DND-41 (cell line): ENCODE results near the gene BIRC6.

ENCODE experiments used
- EZH2 ChIP-seq: IDR thresholded peaks from 3 replicates; pipeline ENCODE4 v1.6.1; 2012; ENCODE audit warnings: borderline replicate concordance, low read depth, mild to moderate bottlenecking, moderate library complexity, low read length, inconsistent platforms; ENCODE audit not compliant: severe bottlenecking
- TF ChIP-seq, protein P1 (sequence below): IDR thresholded peaks from 2 replicates; pipeline ENCODE4 v1.5.1; 2012; ENCODE audit warnings: borderline replicate concordance, low read length, moderate library complexity, mild to moderate bottlenecking; ENCODE audit not compliant: poor library complexity, severe bottlenecking; ENCODE audit errors: extremely low read depth

DNA sequence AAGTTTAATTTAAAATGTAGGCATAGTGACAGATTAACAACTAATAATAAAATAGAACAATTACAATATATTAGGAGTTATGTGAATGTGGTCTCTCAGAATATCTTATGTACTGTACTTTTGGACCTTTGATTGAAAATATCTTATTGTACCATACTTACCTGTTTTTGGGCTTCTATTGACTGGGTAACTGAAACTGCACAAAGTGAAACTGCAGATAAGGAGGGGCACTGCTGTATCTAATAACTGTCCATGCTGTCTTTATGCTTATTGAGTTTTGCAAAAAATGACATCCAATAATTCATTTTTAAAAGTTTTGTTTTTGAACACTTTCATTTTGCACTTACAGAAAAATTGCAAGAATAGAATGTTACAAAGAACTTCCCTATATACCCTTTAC is 19.9 kb downstream of the BIRC6 start:
- TF ChIP-seq, protein P1, sequence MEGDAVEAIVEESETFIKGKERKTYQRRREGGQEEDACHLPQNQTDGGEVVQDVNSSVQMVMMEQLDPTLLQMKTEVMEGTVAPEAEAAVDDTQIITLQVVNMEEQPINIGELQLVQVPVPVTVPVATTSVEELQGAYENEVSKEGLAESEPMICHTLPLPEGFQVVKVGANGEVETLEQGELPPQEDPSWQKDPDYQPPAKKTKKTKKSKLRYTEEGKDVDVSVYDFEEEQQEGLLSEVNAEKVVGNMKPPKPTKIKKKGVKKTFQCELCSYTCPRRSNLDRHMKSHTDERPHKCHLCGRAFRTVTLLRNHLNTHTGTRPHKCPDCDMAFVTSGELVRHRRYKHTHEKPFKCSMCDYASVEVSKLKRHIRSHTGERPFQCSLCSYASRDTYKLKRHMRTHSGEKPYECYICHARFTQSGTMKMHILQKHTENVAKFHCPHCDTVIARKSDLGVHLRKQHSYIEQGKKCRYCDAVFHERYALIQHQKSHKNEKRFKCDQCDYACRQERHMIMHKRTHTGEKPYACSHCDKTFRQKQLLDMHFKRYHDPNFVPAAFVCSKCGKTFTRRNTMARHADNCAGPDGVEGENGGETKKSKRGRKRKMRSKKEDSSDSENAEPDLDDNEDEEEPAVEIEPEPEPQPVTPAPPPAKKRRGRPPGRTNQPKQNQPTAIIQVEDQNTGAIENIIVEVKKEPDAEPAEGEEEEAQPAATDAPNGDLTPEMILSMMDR: no peak
- TF ChIP-seq EZH2: no peak
